ENCODE measurements around the gene NRXN3. TPM values are rescaled to one million over a fixed set of nuclear protein-coding genes. Genes with fewer than 3 reads are reported as not detected.

The NRXN3 gene
- total and polyA plus RNA-seq, 4 donors = 1.5 to 16.6 (median 7.7) TPM

DNA sequence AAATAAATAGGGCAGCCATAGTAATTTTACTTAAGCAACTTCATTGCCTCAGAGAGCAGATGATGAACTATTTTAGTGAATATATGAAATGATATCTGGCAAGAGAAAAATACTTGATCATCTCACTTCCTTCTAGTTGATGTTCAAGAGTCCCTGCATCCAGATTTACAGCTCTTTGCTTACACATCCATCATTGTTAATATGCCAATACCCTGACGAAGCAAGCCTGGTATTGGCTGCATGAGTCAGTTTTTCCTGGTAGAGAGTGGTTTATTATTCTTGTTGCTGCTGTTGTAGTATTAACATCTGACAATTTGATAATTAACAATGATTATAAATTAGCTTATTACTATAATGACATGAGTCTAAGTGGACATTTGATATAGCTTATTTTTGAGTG, 681.9 kb downstream of the NRXN3 start:
- Histone ChIP-seq H3K4me1 (ENCODE audit: control insufficient read depth in 1 of 2, insufficient read depth in 2 of 2, low read length in 2 of 2) (no peaks in the 10 kb centered on the region), H3K27me3 (ENCODE audit: control insufficient read depth in 1 of 2, insufficient read depth in 2 of 2, low read length in 1 of 2) (no peaks in the 10 kb centered on the region), H3K9me3 (ENCODE audit: control insufficient read depth, low read length) (no peaks in the 10 kb centered on the region), H3K27ac (ENCODE audit: low read depth in 1 of 2, low read length in 2 of 2) (no peak overlapping the region), H3K36me3 (ENCODE audit: control insufficient read depth in 1 of 2, insufficient read depth in 2 of 2, low read length in 1 of 2) (no peaks in the 10 kb centered on the region), H3K4me3 (ENCODE audit: low read length in 2 of 2) (no peak overlapping the region)
- 55 to 62% methylated on average over 1 of the region's 1 CpG for WGBS, 2 donors
- intact Hi-C loops (cut with DNase I) = no loop called here
- DNase-seq (no peak), ATAC-seq (ENCODE audit: low FRiP score) (no peak)

DNA sequence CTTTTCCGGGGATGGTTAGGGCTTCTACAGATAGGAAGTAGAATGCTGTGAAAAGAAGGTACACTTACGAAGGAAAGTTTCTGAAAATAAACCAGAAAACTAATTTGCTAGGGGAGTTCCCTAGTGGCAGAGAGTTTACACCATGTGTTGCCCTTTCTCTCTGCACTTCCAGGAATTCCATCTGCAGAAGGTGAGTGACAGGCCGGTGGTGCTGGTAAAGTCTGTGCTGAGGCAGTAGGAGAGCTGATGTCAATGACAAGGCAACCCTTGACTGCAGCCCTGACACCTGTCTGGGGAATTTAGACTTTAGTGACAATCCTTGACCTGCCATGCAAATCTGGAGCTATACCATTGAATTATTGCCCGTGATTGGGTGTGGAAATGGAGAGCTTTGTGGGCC, 687.8 kb downstream of the NRXN3 start:
- Histone ChIP-seq H3K4me3 (ENCODE audit: low read length in 2 of 2) (no peak overlapping the region), H3K4me1 (ENCODE audit: control insufficient read depth in 1 of 2, insufficient read depth in 2 of 2, low read length in 2 of 2) (no peaks in the 10 kb centered on the region), H3K36me3 (ENCODE audit: control insufficient read depth in 1 of 2, insufficient read depth in 2 of 2, low read length in 1 of 2) (no peaks in the 10 kb centered on the region), H3K27me3 (ENCODE audit: control insufficient read depth in 1 of 2, insufficient read depth in 2 of 2, low read length in 1 of 2) (no peaks in the 10 kb centered on the region), H3K9me3 (ENCODE audit: control insufficient read depth, low read length) (no peaks in the 10 kb centered on the region), H3K27ac (ENCODE audit: low read depth in 1 of 2, low read length in 2 of 2) (no peak overlapping the region)
- intact Hi-C loops (cut with DNase I) = no loop called here
- WGBS, 2 donors = 61 to 62% methylated on average over 4 of the region's 4 CpGs
- ATAC-seq (ENCODE audit: low FRiP score) (no peak), DNase-seq (no peak)

DNA sequence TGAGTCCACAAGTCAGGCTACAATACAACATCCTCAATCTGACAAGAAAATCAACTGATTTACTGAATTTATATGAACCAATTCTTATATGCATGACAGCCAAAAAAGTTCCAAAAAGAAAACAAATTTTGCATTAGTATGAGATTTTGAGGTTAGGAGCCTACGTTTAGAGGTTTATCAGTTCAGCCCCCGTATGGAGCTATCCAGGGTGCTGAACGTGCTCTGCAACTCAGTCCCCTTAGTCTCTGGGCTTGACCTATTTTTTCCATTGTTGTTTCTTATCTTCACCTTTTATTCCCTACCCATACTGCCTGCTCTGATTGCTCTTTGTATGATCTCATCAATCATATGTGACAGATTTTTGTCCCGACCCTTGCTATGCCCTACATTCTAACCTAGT, 693.0 kb downstream of the NRXN3 start:
- Histone ChIP-seq H3K27me3 (ENCODE audit: control insufficient read depth in 1 of 2, insufficient read depth in 2 of 2, low read length in 1 of 2) (no peaks in the 10 kb centered on the region), H3K36me3 (ENCODE audit: control insufficient read depth in 1 of 2, insufficient read depth in 2 of 2, low read length in 1 of 2) (no peaks in the 10 kb centered on the region), H3K4me3 (ENCODE audit: low read length in 2 of 2) (no peak overlapping the region), H3K9me3 (ENCODE audit: control insufficient read depth, low read length) (no peaks in the 10 kb centered on the region), H3K4me1 (ENCODE audit: control insufficient read depth in 1 of 2, insufficient read depth in 2 of 2, low read length in 2 of 2) (no peaks in the 10 kb centered on the region), H3K27ac (ENCODE audit: low read depth in 1 of 2, low read length in 2 of 2) (no peak overlapping the region)
- DNase-seq (no peak), ATAC-seq (ENCODE audit: low FRiP score) (no peak)
- intact Hi-C loops (cut with DNase I) = no loop called here
- WGBS, 2 donors = 1 to 2% methylated on average over 4 of the region's 4 CpGs

DNA sequence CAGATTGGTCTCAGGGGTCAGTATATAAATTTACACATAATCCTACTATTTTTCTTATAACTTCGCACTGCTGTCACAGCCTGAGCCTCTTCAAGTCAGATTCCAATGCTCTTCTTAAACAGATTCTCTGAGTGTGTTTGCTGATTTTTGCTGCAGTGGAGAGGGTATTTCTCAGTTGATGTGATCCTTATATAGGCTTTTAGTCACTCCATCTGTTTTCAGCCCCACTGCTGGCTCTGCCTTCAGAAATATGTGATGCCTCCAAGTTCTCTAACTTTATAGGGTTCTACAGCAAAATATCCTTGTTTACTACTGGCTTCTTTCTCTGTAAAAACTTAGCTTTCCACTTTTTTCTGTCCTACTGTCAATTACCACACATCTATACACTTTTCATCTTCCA, 702.7 kb downstream of the NRXN3 start:
- Histone ChIP-seq H3K4me1 (ENCODE audit: control insufficient read depth in 1 of 2, insufficient read depth in 2 of 2, low read length in 2 of 2) (no peaks in the 10 kb centered on the region), H3K27ac (ENCODE audit: low read depth in 1 of 2, low read length in 2 of 2) (no peak overlapping the region), H3K27me3 (ENCODE audit: control insufficient read depth in 1 of 2, insufficient read depth in 2 of 2, low read length in 1 of 2) (peaks cover 0 to 2% of the 10 kb centered on the region in 2 donors), H3K36me3 (ENCODE audit: control insufficient read depth in 1 of 2, insufficient read depth in 2 of 2, low read length in 1 of 2) (no peaks in the 10 kb centered on the region), H3K4me3 (ENCODE audit: low read length in 2 of 2) (no peak overlapping the region), H3K9me3 (ENCODE audit: control insufficient read depth, low read length) (no peaks in the 10 kb centered on the region)
- DNase-seq = no peak
- ATAC-seq (ENCODE audit: low FRiP score) = no peak
- 85 to 86% methylated on average over 1 of the region's 1 CpG for WGBS, 2 donors
- intact Hi-C loops (cut with DNase I) = no loop called here

DNA sequence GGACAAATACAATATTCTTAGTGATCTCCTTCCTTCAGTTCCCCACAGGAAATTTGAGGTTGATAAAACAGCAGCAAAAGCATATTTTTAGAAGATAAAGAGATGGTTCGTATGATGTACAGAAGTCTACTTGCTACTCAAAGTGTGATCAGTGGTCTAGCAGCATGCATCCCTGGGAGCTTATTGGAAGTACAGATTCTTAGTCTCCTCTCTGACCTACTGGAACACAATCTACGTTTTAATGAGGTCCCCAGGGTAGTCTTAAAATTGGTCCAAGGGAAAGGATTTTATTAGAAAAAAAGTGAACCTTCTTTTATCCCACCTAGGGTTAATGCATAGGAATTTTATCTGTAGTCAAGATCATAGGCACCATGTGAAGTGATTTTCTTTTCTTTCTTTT, 703.4 kb downstream of the NRXN3 start:
- H3K27me3 ChIP-seq (ENCODE audit: control insufficient read depth in 1 of 2, insufficient read depth in 2 of 2, low read length in 1 of 2) = peaks cover 0 to 2% of the 10 kb centered on the region in 2 donors
- no peak overlapping the region for H3K27ac ChIP-seq (ENCODE audit: low read depth in 1 of 2, low read length in 2 of 2)
- no peaks in the 10 kb centered on the region for H3K9me3 ChIP-seq (ENCODE audit: control insufficient read depth, low read length)
- no peaks in the 10 kb centered on the region for H3K4me1 ChIP-seq (ENCODE audit: control insufficient read depth in 1 of 2, insufficient read depth in 2 of 2, low read length in 2 of 2)
- ATAC-seq (ENCODE audit: low FRiP score) (no peak), DNase-seq (no peak)
- H3K36me3 ChIP-seq (ENCODE audit: control insufficient read depth in 1 of 2, insufficient read depth in 2 of 2, low read length in 1 of 2) = no peaks in the 10 kb centered on the region
- intact Hi-C loops (cut with DNase I) = no loop called here
- H3K4me3 ChIP-seq (ENCODE audit: low read length in 2 of 2) = no peak overlapping the region
- 38 to 50% methylated on average over 2 of the region's 2 CpGs for WGBS, 2 donors

DNA sequence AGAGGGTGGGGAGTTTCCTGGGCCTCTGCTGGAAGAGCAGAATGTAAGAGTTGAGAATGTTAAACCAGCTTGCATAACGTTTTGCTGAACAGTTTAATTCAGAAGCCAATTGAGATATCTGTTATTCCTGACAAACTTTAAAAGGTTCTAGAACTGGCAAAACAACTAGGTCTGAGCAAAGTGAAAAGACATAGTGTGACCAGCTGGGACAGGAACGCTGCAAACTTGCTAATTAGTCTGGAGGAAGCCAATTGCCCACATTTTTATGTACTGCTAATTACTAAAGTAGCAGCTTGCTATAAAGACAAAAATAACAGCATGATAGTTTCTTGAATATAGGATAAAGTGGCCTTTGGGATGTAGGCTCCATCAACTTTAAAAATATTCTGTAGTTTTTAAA, 704.9 kb downstream of the NRXN3 start:
- no peaks in the 10 kb centered on the region for H3K36me3 ChIP-seq (ENCODE audit: control insufficient read depth in 1 of 2, insufficient read depth in 2 of 2, low read length in 1 of 2)
- H3K4me3 ChIP-seq (ENCODE audit: low read length in 2 of 2) = no peak overlapping the region
- H3K27me3 ChIP-seq (ENCODE audit: control insufficient read depth in 1 of 2, insufficient read depth in 2 of 2, low read length in 1 of 2) = peaks cover 0 to 2% of the 10 kb centered on the region in 2 donors
- no peaks in the 10 kb centered on the region for H3K4me1 ChIP-seq (ENCODE audit: control insufficient read depth in 1 of 2, insufficient read depth in 2 of 2, low read length in 2 of 2)
- intact Hi-C loops (cut with DNase I) = no loop called here
- ATAC-seq (ENCODE audit: low FRiP score) (no peak), DNase-seq (no peak)
- H3K9me3 ChIP-seq (ENCODE audit: control insufficient read depth, low read length) = no peaks in the 10 kb centered on the region
- H3K27ac ChIP-seq (ENCODE audit: low read depth in 1 of 2, low read length in 2 of 2) = no peak overlapping the region
- 16 to 28% methylated on average over 2 of the region's 2 CpGs for WGBS, 2 donors

DNA sequence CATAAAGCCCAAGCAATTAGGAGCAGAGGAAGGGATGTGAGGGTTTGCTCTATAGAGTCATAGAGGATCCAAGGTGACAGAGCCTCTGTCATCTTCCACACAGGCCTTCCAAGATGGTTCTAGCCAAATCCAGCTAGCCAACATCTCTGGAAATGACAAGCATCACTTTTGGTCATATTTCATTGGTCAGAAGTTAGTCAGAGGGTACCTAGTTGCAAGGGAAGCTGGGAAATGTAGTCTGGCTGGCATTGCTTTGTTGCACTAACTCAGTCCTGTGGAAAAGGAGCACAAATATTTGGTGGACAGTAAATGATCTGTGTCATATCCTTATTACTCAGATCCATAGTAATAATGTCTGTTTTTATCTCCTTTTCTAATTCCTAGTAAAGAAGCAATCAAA, 715.7 kb downstream of the NRXN3 start:
- intact Hi-C loops (cut with DNase I) = no loop called here
- H3K9me3 ChIP-seq (ENCODE audit: control insufficient read depth, low read length) = peaks cover 4% of the 10 kb centered on the region
- H3K4me1 ChIP-seq (ENCODE audit: control insufficient read depth in 1 of 2, insufficient read depth in 2 of 2, low read length in 2 of 2) = no peaks in the 10 kb centered on the region
- H3K27me3 ChIP-seq (ENCODE audit: control insufficient read depth in 1 of 2, insufficient read depth in 2 of 2, low read length in 1 of 2) = no peaks in the 10 kb centered on the region
- H3K27ac ChIP-seq (ENCODE audit: low read depth in 1 of 2, low read length in 2 of 2) = no peak overlapping the region
- DNase-seq (no peak), ATAC-seq (ENCODE audit: low FRiP score) (no peak)
- no peak overlapping the region for H3K4me3 ChIP-seq (ENCODE audit: low read length in 2 of 2)
- no peaks in the 10 kb centered on the region for H3K36me3 ChIP-seq (ENCODE audit: control insufficient read depth in 1 of 2, insufficient read depth in 2 of 2, low read length in 1 of 2)

DNA sequence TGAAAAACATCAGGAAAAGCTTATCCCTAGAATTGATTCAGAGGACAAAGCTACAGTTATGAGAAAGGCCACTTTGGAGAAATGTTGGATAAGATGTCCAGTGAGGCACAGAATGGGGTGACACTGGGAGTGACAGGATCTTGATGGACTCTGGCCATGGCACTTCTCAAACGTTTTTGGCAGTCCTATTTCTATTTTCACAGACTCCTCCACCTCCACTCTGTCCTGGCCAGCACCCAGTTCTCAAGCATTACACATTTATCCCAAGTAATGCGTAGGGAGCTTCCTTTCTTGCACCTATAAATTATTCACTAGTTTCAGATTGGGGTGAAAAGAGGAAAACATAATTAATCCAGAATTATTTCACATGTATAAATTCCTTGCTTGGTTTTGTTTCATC, 727.3 kb downstream of the NRXN3 start:
- Histone ChIP-seq H3K36me3 (ENCODE audit: control insufficient read depth in 1 of 2, insufficient read depth in 2 of 2, low read length in 1 of 2) (no peaks in the 10 kb centered on the region), H3K27ac (ENCODE audit: low read depth in 1 of 2, low read length in 2 of 2) (no peak overlapping the region), H3K4me3 (ENCODE audit: low read length in 2 of 2) (no peak overlapping the region), H3K4me1 (ENCODE audit: control insufficient read depth in 1 of 2, insufficient read depth in 2 of 2, low read length in 2 of 2) (no peaks in the 10 kb centered on the region), H3K9me3 (ENCODE audit: control insufficient read depth, low read length) (no peaks in the 10 kb centered on the region), H3K27me3 (ENCODE audit: control insufficient read depth in 1 of 2, insufficient read depth in 2 of 2, low read length in 1 of 2) (no peaks in the 10 kb centered on the region)
- intact Hi-C loops (cut with DNase I) = no loop called here
- ATAC-seq (ENCODE audit: low FRiP score) = no peak
- DNase-seq = no peak
- WGBS, 2 donors = 36 to 37% methylated on average over 2 of the region's 2 CpGs

DNA sequence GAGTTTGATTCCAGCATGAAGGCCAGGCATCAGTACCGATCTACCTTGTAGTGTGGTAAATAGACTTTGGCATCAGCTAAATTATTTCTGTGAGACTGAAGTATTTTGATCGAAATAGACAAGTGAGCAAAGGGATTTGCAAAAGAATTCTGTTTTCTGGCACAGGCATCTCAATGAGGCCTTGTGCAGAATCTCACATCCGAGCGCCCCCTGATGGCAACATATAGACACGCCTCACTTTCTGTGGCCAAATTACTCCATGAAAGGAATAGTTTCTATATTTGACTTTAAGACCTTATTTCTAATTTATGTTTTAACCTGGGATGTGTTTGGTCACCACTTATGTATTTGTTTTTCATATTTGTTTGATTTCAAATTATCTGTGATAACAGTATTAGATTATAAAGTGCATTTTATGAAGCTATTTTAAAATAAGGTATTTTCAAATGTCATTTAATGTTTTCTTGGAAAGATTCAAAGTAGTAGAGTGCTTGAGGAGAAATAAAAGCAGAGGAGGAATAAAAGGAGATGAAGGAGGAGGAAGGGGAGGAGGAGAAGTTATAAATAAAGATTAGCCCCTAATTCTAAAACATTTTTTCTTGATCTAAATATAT, 731.9 kb downstream of the NRXN3 start:
- intact Hi-C loops (cut with DNase I) = no loop called here
- no peaks in the 10 kb centered on the region for H3K9me3 ChIP-seq (ENCODE audit: control insufficient read depth, low read length)
- H3K4me3 ChIP-seq (ENCODE audit: low read length in 2 of 2) = no peak overlapping the region
- H3K4me1 ChIP-seq (ENCODE audit: control insufficient read depth in 1 of 2, insufficient read depth in 2 of 2, low read length in 2 of 2) = peaks cover 0 to 2% of the 10 kb centered on the region in 2 donors
- H3K27ac ChIP-seq (ENCODE audit: low read depth in 1 of 2, low read length in 2 of 2) = no peak overlapping the region
- no peaks in the 10 kb centered on the region for H3K36me3 ChIP-seq (ENCODE audit: control insufficient read depth in 1 of 2, insufficient read depth in 2 of 2, low read length in 1 of 2)
- 1 to 2% methylated on average over 5 of the region's 5 CpGs for WGBS, 2 donors
- no peaks in the 10 kb centered on the region for H3K27me3 ChIP-seq (ENCODE audit: control insufficient read depth in 1 of 2, insufficient read depth in 2 of 2, low read length in 1 of 2)
- ATAC-seq (ENCODE audit: low FRiP score) = no peak
- no peak for DNase-seq
